ENCODE measurements around the gene FIS1. TPM values are rescaled to one million over a fixed set of nuclear protein-coding genes. Genes with fewer than 3 reads are reported as not detected.

Gene FIS1
- polyA plus RNA-seq, 1 donor (not counting 4 experiments of a cell fraction or from before 2014, with no cell fraction given): 202 TPM

DNA sequence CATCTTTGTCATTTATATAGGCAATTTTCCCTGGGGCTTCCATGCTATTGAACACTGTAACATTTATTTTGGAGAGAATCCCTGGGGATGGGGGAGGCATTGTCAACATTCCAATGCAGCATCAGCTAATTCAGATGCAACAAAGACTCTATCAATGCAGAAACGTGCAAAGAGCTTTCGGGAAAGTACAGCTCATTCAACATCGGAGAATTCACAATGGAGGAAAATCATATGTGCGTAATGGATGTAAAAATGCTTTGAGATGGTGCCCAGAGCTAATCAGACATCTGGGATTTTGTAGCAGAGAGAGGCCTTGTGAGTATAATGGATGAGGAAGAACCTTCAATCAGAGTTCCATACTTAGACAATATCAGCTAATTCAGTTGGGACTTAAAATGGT, 28.3 kb upstream of the FIS1 start:
- H3K9me1 ChIP-seq (ENCODE audit: control insufficient read depth, extremely low read depth, insufficient read depth, low read length): no peaks in the 10 kb centered on the region
- no peaks in the 10 kb centered on the region for H3K9me3 ChIP-seq (ENCODE audit: control insufficient read depth, low read depth, low read length)
- H3K79me2 ChIP-seq (ENCODE audit: control insufficient read depth, insufficient read depth, low read length): no peaks in the 10 kb centered on the region
- H3K27ac ChIP-seq (ENCODE audit: control insufficient read depth, insufficient read depth, low read length): no peak overlapping the region
- no peak overlapping the region for H3K4me3 ChIP-seq (ENCODE audit: control insufficient read depth in 2 of 3, extremely low read depth in 1 of 3, insufficient read depth in 2 of 3, low read depth in 1 of 3, low read length in 3 of 3)
- H3K27me3 ChIP-seq (ENCODE audit: control insufficient read depth, extremely low read depth, insufficient read depth, low read length): peaks cover 4% of the 10 kb centered on the region
- H4K20me1 ChIP-seq (ENCODE audit: control insufficient read depth, extremely low read depth, insufficient read depth, low read length): no peaks in the 10 kb centered on the region
- no peak overlapping the region for H3K4me2 ChIP-seq (ENCODE audit: control insufficient read depth, extremely low read depth, insufficient read depth, low read depth, low read length)
- dilution Hi-C loops (cut with MboI; ENCODE audit: extremely low pct_ligation_motif_present, low sequenced_read_pairs): no loop called here
- DNase-seq (ENCODE audit: low read depth, low spot score) (no peak), FAIRE-seq (no peak)
- H3K36me3 ChIP-seq (ENCODE audit: control insufficient read depth in 2 of 2, extremely low read depth in 1 of 2, insufficient read depth in 2 of 2, low read length in 2 of 2): no peaks in the 10 kb centered on the region
- H2AFZ ChIP-seq (ENCODE audit: control insufficient read depth, low read length): no peak overlapping the region
- H3K9ac ChIP-seq (ENCODE audit: control insufficient read depth, extremely low read depth, insufficient read depth, low read length): no peak overlapping the region
- no peaks in the 10 kb centered on the region for H3K4me1 ChIP-seq (ENCODE audit: control insufficient read depth, extremely low read depth, insufficient read depth, low read length)
- no peak for TF ChIP-seq EZH2 (IDR thresholded peaks at IDR 0.05; ENCODE audit: low read length)
- TF ChIP-seq, protein P1, sequence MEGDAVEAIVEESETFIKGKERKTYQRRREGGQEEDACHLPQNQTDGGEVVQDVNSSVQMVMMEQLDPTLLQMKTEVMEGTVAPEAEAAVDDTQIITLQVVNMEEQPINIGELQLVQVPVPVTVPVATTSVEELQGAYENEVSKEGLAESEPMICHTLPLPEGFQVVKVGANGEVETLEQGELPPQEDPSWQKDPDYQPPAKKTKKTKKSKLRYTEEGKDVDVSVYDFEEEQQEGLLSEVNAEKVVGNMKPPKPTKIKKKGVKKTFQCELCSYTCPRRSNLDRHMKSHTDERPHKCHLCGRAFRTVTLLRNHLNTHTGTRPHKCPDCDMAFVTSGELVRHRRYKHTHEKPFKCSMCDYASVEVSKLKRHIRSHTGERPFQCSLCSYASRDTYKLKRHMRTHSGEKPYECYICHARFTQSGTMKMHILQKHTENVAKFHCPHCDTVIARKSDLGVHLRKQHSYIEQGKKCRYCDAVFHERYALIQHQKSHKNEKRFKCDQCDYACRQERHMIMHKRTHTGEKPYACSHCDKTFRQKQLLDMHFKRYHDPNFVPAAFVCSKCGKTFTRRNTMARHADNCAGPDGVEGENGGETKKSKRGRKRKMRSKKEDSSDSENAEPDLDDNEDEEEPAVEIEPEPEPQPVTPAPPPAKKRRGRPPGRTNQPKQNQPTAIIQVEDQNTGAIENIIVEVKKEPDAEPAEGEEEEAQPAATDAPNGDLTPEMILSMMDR (optimal IDR thresholded peaks at IDR 0.05 in 1 of 3, IDR thresholded peaks at IDR 0.05 in 1 of 3, conservative IDR thresholded peaks at IDR 0.05 in 1 of 3; ENCODE audit: extremely low read depth in 1 of 3, insufficient read depth in 2 of 3, low read length in 3 of 3): no peak

- no peaks in the 10 kb centered on the region for H3K4me1 ChIP-seq (ENCODE audit: control insufficient read depth, extremely low read depth, insufficient read depth, low read length)
- dilution Hi-C loops (cut with MboI; ENCODE audit: extremely low pct_ligation_motif_present, low sequenced_read_pairs): no loop called here
- H3K4me2 ChIP-seq (ENCODE audit: control insufficient read depth, extremely low read depth, insufficient read depth, low read depth, low read length): no peak overlapping the region
- H3K4me3 ChIP-seq (ENCODE audit: control insufficient read depth in 2 of 3, extremely low read depth in 1 of 3, insufficient read depth in 2 of 3, low read depth in 1 of 3, low read length in 3 of 3): no peak overlapping the region
- H2AFZ ChIP-seq (ENCODE audit: control insufficient read depth, low read length): no peak overlapping the region
- DNase-seq (ENCODE audit: low read depth, low spot score) (no peak), FAIRE-seq (no peak)
- no peaks in the 10 kb centered on the region for H4K20me1 ChIP-seq (ENCODE audit: control insufficient read depth, extremely low read depth, insufficient read depth, low read length)
- H3K9ac ChIP-seq (ENCODE audit: control insufficient read depth, extremely low read depth, insufficient read depth, low read length): no peak overlapping the region
- H3K9me1 ChIP-seq (ENCODE audit: control insufficient read depth, extremely low read depth, insufficient read depth, low read length): no peaks in the 10 kb centered on the region
- no peaks in the 10 kb centered on the region for H3K9me3 ChIP-seq (ENCODE audit: control insufficient read depth, low read depth, low read length)
- H3K27me3 ChIP-seq (ENCODE audit: control insufficient read depth, extremely low read depth, insufficient read depth, low read length): no peaks in the 10 kb centered on the region
- no peaks in the 10 kb centered on the region for H3K36me3 ChIP-seq (ENCODE audit: control insufficient read depth in 2 of 2, extremely low read depth in 1 of 2, insufficient read depth in 2 of 2, low read length in 2 of 2)
- no peaks in the 10 kb centered on the region for H3K79me2 ChIP-seq (ENCODE audit: control insufficient read depth, insufficient read depth, low read length)
- H3K27ac ChIP-seq (ENCODE audit: control insufficient read depth, insufficient read depth, low read length): no peak overlapping the region
- no peak for TF ChIP-seq EZH2 (IDR thresholded peaks at IDR 0.05; ENCODE audit: low read length)
- TF ChIP-seq, protein P1 (optimal IDR thresholded peaks at IDR 0.05 in 1 of 3, IDR thresholded peaks at IDR 0.05 in 1 of 3, conservative IDR thresholded peaks at IDR 0.05 in 1 of 3; ENCODE audit: extremely low read depth in 1 of 3, insufficient read depth in 2 of 3, low read length in 3 of 3): no peak
These were observed 26.1 kb upstream of the FIS1 start for GRCh38 chr7:101271021-101271420.
